Endothelial cell (in vitro differentiated cells): ENCODE results near the gene ATG7. TPM values are rescaled to one million over a fixed set of nuclear protein-coding genes. Genes with fewer than 3 reads are reported as not detected.

ENCODE experiments used
- DNase-seq: peaks from one replicate; pipeline ENCODE4 v3.0.0; 2021; ENCODE audit warnings: low spot score
- H3K27ac Mint-ChIP-seq: one replicate; pipeline ENCODE4 v1.8.0; 2021; ENCODE audit warnings: mixed read lengths, inconsistent platforms; ENCODE audit not compliant: unreplicated experiment
- H3K27me3 Mint-ChIP-seq: one replicate; pipeline ENCODE4 v1.8.0; 2021; ENCODE audit warnings: mild to moderate bottlenecking, moderate library complexity, mixed read lengths, inconsistent platforms; ENCODE audit not compliant: unreplicated experiment
- H3K36me3 Mint-ChIP-seq: one replicate; pipeline ENCODE4 v1.8.0; 2021; ENCODE audit warnings: mild to moderate bottlenecking, low read depth, mixed read lengths, inconsistent platforms; ENCODE audit not compliant: unreplicated experiment
- H3K4me1 Mint-ChIP-seq: one replicate; pipeline ENCODE4 v1.8.0; 2021; ENCODE audit warnings: mild to moderate bottlenecking, mixed read lengths, inconsistent platforms; ENCODE audit not compliant: unreplicated experiment
- H3K4me3 Mint-ChIP-seq: one replicate; pipeline ENCODE4 v1.8.0; 2021; ENCODE audit warnings: mild to moderate bottlenecking, mixed read lengths, inconsistent platforms; ENCODE audit not compliant: unreplicated experiment
- H3K9me3 Mint-ChIP-seq: one replicate; pipeline ENCODE4 v1.8.0; 2021; ENCODE audit warnings: mixed read lengths, inconsistent platforms; ENCODE audit not compliant: unreplicated experiment
- CTCF ChIP-seq: fragments of 200-600 bp; sonication (generic); IDR thresholded peaks from one replicate; pipeline ENCODE4 v1.5.0; 2021; ENCODE audit warnings: antibody characterized with exemption; ENCODE audit not compliant: unreplicated experiment
- total RNA-seq: library from RNA; stranded (reverse); fragmentation: NEBNext Ultra II Directional; extraction: Animal tissue kit (Norgen Biotek cat#: 25700); gene quantifications from one replicate; pipeline ENCODE4 v1.2.1, GENCODE V29; 2021; ENCODE audit not compliant: unreplicated experiment

Gene ATG7
- total RNA-seq, 1 donor from 2014 or later = 30.6 TPM

GRCh38 chr3:11275926-11276325 is 3.7 kb downstream of the ATG7 start:
- Mint-ChIP-seq H3K4me3 (no peak overlapping the region), H3K9me3 (no peaks in the 10 kb centered on the region), H3K36me3 (peaks cover 19% of the 10 kb centered on the region), H3K4me1 (peaks cover 19% of the 10 kb centered on the region), H3K27ac (no peak overlapping the region), H3K27me3 (peaks cover 9% of the 10 kb centered on the region)
- no peak for DNase-seq
- TF ChIP-seq CTCF = no peak

GRCh38 chr3:11276901-11277300 is 4.7 kb downstream of the ATG7 start:
- TF ChIP-seq CTCF = no peak
- no peak for DNase-seq
- H3K4me1 Mint-ChIP-seq = peaks cover 19% of the 10 kb centered on the region
- H3K27me3 Mint-ChIP-seq = peaks cover 7% of the 10 kb centered on the region
- H3K36me3 Mint-ChIP-seq = peaks cover 23% of the 10 kb centered on the region
- no peaks in the 10 kb centered on the region for H3K9me3 Mint-ChIP-seq
- no peak overlapping the region for H3K4me3 Mint-ChIP-seq
- no peak overlapping the region for H3K27ac Mint-ChIP-seq

GRCh38 chr3:11282250-11283138 is 10.3 kb downstream of the ATG7 start:
- H3K27ac Mint-ChIP-seq = no peak overlapping the region
- no peak for TF ChIP-seq CTCF
- no peak overlapping the region for H3K4me3 Mint-ChIP-seq
- peaks cover 4% of the 10 kb centered on the region for H3K4me1 Mint-ChIP-seq
- H3K9me3 Mint-ChIP-seq = no peaks in the 10 kb centered on the region
- no peak for DNase-seq
- H3K36me3 Mint-ChIP-seq = peaks cover 21% of the 10 kb centered on the region
- peaks cover 2% of the 10 kb centered on the region for H3K27me3 Mint-ChIP-seq

GRCh38 chr3:11283139-11283475 is 10.9 kb downstream of the ATG7 start:
- H3K9me3 Mint-ChIP-seq = no peaks in the 10 kb centered on the region
- no peak overlapping the region for H3K27ac Mint-ChIP-seq
- peaks cover 2% of the 10 kb centered on the region for H3K27me3 Mint-ChIP-seq
- TF ChIP-seq CTCF = no peak
- peaks cover 4% of the 10 kb centered on the region for H3K4me1 Mint-ChIP-seq
- no peak overlapping the region for H3K4me3 Mint-ChIP-seq
- H3K36me3 Mint-ChIP-seq = peaks cover 21% of the 10 kb centered on the region
- DNase-seq = no peak

GRCh38 chr3:11284011-11284410 is 11.8 kb downstream of the ATG7 start:
- peaks cover 2% of the 10 kb centered on the region for H3K27me3 Mint-ChIP-seq
- no peak for DNase-seq

More at GRCh38 chr3:11284011-11284410, 11.8 kb downstream of the ATG7 start:
- H3K9me3 Mint-ChIP-seq = no peaks in the 10 kb centered on the region
- TF ChIP-seq CTCF = no peak
- no peak overlapping the region for H3K4me3 Mint-ChIP-seq
- peaks cover 16% of the 10 kb centered on the region for H3K36me3 Mint-ChIP-seq
- peaks cover 11% of the 10 kb centered on the region for H3K4me1 Mint-ChIP-seq
- no peak overlapping the region for H3K27ac Mint-ChIP-seq
